ENCODE measurements around the gene POLD1.
"Not testable (repeated sequence)": the region's sequence is repeated elsewhere in the genome, so short reads cannot be mapped to it uniquely, and the experiment has no call there.

The POLD1 gene

DNA sequence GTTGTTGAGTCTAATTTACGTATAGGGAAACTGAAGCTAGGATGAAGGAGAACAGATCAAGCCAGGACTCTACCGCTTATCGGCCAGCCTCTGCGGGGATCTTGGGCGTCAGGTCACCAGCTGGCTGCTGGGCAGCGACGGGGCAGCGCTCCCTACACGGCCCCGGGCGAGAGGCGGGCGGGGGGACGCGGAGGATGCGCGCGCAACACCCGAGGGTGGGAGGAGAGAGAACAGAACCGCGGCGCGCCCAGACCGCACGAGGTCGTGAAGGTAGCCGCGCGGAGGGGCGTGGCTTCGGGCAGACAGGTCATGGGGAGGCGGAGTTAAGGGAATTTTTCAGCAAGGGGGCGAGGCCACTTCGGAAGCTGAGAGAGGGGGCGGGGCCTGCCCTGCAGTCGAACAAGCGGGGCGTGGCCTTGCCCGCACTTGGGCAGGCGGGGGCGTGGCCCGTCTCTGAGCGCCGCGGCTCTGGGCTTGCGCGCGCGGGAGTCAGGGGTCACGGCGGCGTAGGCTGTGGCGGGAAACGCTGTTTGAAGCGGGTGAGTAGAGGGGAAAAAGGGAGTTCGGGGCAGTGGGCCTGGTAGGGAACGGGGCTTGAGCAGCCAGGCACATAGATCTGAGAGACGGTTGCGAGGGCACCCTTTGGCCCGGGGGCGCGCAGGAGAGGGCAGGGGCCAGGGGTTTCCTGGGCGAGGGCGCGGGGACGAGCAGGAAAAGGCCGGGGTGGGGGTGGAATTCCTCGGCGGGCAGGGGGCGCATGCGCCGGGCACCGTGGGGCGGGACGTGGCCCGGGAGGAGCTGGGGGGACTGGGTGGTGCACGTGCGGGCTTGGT, at the start of gene POLD1:
Gene POLD1 (plus strand): TSS at position 496 of the 833 bp plus-strand sequence. CDS start 14,505 bp downstream, outside the sequence.
- DNase-seq (ENCODE audit: low read depth), result peak; percentile 98

DNA sequence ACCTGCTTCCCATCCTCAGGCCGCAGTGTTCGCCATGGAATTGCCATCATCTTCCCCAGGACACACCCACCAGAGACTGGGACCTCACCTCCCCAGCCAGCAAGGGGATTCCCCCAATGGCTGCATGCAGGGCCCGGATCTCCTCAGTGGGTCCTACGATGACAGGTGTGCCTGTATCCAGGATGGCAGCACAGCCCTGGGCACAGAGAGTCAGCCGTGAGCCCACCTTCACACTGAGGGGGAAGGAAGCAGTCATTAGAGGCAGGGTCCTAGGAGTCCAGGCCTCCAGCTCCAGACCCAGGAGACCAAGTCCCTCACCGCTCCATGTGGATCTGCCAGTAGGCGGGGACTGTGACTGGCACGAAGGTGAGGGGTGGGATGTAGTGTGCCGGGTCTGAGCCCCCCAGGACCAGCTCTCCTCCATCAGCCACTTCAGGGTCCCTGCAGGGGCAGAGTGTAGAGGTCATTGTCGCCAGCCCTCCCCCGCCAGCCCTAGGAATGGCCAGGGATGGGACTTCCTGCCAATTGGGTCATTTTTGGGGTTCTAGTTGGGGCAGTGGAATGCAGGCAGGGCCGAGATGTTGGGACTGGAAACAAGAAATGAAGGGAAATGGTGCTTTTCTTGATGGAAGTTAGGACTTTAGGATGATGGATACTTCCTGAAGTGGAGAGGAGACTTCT, 49.3 kb upstream of the POLD1 start:
- DNase-seq (ENCODE audit: low read depth), result no peak

DNA sequence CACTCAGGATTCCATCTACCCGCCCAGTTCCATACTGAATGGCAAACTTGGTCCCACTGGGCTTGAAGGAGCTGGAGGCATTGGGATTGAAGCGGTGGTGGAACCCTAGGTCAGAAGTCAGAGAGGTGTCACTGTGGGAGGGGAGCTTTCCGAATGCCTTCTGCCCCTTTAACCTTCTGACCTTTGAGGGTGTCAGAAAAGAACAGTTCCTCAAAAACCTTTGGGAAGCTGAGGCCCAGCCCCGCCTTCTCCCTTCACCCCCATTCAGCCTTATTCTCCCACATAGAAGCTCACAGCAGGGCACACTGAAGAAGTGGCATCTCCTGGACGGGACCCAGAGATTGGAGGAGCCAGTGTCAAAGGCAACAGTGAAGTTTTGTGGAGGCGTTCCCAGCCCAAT, 47.1 kb upstream of the POLD1 start:
- not testable (repeated sequence) for DNase-seq (ENCODE audit: low read depth)

DNA sequence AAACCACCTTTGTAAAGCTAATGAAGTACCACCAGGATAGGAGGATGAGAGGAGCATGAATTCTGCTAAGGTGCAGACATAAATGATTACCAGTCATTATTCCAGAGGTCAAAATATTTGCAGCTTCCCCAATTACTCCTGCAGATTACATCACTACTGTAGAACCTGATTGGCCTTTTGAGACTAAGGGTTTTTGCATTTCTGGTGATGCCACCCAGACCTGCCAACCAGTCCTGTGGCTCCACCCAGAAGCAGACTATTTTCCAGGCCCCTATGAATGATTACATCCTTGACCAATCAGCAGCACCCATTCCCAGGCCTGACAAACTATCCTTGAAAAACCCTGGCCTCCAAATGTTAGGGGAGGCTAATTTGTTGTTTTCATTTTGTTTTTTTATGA, 43.8 kb upstream of the POLD1 start:
- no peak for DNase-seq (ENCODE audit: low read depth)

DNA sequence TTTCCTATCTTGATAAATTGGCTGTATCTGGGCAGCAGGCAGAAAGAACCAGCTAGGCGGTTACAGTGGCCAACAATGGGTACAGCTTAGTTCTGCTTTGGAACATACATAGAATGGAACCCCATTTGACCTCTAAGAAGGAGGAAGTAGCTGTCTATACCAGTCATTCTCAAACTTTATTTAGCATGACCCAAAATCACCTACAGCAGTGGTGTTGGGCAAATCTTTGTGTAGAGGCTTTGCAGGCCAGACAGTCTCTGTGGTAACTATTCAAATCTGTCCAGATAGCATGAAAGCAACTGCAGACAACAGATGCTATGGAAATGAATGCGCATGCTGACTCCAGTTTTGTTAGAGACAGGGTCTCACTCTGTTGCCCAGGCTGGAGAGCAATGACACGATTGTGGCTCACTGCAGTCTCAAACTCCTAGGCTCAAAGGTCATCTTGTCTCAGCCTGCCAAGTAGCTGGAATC, 43.0 kb upstream of the POLD1 start:
- no peak for DNase-seq (ENCODE audit: low read depth)

DNA sequence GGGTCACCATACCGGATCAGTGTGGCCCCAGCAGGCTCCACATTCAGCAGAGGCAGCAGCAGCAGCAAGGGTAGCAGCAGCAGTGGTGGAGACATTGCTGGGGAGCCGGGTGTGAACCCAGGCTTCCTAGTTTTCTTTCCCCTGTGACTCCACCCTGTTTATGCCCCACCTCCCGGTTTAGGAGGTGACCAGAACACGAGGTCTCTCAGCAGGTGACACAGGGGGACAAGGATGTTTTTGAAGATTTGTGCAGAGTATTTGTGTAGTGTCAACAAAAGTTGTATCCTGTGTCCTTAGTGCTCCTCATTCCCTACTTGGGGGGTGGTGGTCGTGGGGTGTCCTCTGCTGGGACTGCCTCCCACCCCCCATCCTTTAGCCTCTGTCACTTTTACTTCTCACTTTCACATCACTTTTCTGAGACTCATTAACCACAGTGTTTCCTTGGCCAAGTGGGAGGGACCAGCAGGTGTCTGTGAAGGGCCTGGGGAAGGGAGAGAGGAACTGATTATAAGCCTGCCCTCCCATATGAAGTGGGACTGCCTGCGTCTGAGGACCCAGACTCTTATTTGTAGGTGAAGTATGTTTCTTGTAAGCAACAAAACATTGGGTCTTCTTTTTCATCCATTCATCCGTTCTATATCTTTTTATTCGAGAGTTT, 39.4 kb upstream of the POLD1 start:
- DNase-seq (ENCODE audit: low read depth), result no peak

DNA sequence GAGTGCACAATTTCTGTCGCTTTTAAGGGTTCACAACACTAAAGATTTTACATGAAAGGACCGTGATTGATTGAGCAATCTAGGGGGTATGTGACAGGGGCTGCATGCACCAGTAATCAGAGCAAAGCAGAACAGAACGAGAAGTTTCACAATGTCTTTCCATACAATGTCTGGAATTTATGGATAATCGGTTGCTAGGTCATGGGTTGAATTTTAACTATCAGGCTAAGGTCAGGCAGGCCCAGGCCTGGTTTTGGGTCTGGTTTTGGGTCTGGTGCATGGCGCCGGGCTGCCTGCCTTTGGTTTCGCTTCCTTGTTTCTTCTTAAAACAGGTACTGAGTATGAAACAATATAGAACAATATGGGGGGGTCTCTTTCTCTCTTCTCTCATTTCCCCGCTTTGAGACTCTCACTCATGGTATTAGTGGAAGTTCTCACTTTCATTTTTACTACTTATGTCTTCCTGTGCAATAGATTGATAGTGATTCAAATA, 37.0 kb upstream of the POLD1 start:
- DNase-seq (ENCODE audit: low read depth), result not testable (repeated sequence)

DNA sequence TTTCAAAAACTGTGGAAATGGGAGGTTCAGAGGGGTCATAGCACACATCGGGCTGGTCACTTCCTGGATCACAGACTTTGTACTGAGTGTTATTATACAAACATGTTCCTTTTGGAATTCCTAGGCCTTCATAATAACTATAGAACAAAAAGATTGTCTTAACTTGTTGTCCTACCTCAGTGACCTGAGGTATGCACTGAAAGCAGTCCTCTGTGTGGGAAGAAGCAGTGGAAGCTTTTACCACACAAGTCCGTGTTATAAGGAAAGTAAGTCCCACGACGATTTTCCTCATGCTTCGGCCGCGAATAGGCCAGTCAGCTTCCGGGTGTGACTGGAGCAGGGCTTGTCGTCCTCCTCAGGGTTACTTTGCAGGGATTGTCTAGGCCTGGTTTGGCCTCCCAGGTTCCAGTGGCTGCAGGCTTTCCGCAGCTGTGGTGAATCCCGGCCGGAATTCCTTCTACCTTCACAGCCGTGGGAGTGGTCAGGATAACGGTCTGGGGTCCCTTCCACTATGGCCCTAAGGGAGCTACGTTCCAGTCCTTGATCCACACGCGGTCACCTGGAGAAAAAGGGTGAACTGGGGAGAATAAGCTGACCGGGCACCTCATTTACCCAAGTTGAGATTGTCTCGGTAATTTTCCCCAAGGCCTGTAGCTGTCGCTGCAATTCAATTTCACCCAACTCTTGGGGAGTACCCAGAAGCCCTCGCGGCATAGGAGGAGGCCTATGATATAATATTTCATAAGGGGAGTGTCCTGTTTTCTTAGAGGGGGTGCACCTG, 34.7 kb upstream of the POLD1 start:
- no peak for DNase-seq (ENCODE audit: low read depth)

DNA sequence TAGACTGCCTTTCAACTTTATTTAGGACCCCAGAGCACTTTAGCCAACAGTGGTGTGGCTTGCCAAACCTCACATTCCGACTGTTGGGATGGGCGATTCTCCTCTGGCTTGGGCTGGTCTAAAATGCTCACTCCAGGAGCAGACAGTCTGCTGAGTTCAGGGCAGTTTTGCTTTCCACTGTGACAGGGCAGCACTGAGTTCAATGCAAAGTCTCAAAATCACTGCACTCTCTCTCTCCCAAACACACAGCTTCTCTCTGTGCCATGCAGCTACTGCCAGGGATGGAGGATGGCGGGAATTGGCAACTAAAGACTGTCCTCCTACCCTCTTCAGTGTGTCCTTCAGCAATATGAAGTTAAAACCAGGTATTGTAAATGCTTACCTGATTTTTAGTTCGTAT, 31.9 kb upstream of the POLD1 start:
- DNase-seq (ENCODE audit: low read depth), result no peak

DNA sequence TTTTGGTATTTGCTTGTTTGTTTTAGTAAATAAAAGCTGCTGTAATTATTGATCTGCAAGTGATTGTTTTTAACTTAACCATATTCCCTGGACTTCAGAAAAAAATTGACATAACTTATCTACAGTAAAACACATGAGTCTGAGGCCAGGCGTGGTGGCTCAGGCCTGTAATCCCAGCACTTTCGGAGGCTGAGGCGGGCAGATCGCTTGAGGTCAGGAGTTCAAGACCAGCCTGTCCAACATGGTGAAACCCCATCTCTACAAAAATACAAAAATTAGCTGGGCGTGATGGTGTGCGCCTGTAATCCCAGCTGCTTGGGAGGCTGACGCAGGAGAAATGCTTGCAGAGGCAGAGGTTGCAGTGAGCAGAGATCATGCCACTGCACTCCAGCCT, 30.7 kb upstream of the POLD1 start:
- not testable (repeated sequence) for DNase-seq (ENCODE audit: low read depth)

DNA sequence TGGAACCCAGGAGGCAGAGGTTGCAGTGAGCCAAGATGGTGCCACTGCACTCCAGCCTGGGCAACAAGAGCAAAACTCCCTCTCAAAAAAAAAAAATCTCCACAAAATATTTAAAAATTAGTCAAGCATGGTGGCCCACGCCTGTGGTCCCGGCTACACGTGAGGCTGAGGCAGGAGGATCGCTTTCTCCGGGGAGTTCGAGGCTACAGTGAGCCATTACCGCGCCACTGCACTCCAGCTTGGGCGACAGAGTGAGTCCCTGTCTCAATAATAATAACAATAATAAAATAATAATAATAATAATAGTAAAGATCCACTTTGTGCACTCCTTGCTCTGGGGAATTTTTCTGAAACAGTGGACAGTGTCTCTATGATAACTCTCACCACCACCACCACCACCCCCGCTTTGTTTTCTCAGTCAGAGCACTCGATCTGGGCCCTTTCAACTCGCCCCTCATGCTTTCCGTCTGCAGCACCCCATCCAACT, 27.4 kb upstream of the POLD1 start:
- no peak for DNase-seq (ENCODE audit: low read depth)

DNA sequence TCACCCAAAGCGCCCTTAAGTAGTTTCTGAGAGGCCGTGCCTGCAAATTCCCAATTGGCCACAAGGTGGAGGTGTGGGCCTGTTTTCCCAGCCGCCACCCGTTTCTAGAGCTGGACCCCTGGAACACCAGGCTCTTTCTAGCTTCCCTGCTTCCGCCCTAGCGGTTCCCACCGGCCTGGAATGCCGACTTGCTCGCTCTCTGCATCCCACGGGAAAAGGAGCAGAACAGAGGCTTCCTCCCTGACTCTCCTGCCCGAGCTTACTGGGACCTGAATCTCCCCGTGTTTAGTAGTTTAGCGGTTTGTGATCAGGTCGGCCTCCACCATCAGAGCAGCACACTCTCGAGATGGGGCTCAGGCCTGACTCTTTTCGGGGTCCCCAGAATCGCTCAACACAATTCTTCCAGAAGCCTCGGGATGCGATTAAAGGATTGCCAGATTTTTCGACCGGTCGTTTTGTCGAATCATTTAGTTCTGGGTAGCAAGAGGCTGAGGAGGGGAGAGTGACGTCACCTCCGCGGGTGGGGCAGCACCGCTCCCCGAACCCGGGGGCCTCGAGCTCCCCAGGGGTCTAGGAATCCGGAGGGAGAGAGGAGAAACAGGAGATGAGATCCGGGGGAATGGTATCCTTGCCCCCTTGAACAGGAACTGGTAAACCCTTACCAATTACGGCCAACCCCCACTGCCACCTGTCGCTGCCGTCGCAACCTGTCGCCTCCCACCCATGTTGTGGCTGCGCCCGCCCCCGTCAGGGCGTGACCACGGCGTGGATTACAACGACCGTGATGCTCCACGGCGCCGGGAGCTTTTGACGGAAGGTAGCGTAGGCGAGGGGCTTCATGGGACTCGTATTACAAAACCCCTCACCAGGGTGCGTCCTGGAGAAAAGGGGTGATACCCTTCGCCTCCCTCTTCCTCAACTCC, 26.7 kb upstream of the POLD1 start:
- DNase-seq (ENCODE audit: low read depth), result peak; percentile 79

DNA sequence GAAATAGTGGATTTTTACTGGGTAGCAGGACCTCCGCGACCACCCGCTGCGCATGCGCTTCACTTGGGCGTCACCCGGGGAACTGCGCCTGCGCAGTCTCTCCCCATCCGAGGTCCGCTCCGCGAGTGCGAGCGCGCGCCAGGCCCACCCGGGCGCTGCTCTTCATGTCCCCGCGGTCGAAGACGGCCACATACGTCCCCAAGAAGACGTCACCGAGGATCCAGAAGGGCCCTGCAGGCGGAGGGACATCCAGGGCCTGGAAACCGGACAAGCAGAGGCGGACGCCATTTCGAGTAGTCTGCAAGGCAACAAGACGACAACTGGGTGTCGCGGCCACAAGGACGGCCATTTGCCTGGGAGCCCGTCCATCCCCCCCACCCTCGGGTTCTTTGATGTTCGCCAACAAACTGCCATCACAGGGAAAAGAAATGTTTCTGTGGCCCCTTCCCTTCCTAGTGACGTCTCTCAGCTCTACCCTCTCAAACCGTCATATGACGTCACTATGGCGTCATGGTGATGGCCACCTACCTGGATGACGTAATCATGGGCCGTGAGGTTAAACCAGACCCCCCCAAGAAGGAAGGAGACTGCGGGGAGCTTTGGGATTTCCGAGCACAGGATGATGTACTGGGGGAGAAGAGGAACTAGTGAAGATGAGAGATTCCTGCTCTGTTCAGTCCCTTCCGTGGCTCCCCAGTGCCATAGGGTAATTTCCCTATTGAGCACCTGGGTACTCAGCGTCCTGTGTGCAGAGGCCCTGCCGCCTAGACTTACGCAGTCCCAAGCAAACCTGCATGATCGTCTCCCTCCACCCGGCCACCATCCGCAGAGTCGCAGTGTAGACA, 25.4 kb upstream of the POLD1 start:
- DNase-seq (ENCODE audit: low read depth), result peak; percentile 63

DNA sequence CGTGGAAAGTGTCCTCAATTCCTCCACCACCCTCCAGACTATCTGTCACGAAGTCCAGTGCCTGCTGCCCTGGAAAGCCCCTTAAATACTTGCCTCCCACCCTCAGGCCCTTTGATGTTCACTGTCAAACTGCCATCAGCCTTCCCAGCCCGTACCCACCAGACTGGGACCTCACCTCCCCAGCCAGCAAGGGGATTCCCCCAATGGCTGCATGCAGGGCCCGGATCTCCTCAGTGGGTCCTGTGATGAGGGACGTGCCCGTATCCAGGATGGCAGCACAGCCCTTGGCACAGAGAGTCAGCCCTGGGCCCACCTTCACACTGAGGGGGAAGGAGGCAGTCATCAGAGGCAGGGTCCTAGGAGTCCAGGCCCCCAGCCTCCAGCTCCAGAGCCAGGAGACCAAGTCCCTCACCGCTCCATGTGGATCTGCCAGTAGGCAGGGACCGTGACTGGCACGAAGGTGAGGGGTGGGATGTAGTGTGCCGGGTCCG, 24.8 kb upstream of the POLD1 start:
- DNase-seq (ENCODE audit: low read depth), result no peak

DNA sequence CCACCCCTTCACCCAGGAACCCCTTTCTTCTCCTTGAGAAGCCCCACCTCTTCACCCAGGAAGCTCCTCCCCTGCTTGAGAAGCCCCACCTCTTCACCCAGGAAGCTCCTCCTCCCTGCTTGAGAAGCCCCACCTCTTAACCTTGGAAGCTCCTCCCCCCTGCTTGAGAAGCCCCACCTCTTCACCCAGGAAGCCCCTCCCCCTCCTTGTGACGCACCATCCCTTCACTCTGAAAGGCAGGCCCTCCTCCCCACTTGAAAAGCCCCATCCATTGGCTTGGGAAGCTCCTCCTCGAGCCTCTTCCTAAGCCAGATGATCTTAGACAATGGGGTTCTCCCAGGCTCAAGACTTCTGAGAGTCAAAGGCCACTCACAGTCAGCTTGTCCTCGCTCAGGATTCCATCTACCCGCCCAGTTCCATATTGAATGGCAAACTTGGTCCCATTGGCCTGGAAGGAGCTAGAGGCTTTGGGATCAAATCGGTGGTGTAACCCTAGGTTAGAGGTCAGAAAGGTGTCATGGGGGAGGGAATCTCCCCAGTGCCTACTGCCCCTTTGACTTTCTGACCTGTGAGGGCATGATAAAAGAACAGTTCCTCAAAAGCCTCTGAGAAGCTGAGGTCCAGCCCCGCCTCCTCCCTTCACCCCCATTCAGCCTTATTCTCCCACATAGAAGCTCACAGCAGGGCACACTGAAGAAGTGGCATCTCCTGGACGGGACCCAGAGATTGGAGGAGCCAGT, 22.7 kb upstream of the POLD1 start:
- DNase-seq (ENCODE audit: low read depth), result no peak

DNA sequence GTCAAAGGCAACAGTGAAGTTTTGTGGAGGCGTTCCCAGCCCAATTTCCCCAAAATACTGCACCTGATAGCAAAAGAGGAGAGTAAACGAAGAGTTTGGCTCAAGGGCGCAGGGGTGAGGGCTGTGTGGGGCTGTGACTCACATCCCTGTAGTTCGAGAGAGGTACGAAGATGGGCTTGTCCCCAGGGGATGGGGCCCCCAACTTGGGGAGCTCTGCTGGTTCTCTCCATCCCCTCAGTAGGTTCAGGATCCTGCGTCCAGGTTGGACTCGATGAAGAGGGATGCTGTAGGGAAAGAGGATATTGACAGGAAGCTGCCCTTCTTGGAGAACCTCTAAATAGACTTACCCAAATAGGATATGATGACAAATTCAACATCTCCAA, 22.1 kb upstream of the POLD1 start:
- DNase-seq (ENCODE audit: low read depth), result no peak

DNA sequence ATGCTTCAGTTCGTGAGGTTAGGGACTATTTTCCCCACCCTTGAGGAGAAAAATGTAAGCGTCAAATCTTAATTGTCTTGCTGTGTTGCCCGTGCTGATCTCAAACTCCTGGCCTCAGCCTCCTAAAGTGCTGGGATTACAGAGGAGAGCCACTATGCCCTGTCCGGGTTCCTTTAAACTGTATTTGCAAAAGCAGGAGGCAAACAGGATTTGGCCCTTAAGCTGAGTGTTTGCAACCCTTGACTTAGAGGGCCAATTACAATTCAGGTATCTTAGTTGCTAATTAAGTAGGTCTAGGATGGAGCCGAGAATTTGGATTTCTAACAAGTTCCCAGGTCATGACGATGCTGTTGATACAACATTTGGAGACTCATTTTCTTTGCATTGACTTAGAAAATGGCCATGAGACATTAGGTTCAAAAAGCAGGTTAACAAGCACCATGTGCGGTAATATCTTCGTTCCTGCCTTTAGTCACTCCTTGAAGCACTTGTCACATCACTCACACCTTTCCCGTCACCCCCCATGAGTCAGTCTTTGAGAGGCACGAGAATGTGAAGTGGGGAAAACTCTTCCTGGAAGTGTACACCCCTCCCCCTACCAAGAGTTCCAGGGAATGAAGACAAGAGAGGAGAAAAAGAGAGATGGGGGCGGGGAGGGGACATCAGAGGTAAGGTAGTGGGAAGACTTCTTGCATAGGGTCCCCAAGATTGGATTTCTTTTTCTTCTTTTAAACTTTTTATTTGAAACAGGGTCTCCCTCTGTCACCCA, 21.3 kb upstream of the POLD1 start:
- no peak for DNase-seq (ENCODE audit: low read depth)

Data from activated T-helper 9 cell treated with anti-CD3 and anti-CD28 coated beads, Interleukin-2, amount 50 U/mL, for 16 hours (primary cell).